Panc1 (cell line): ENCODE results near the gene CBFB.

Experiments
- CTCF ChIP-seq: fragments of 450-650 bp; IDR thresholded peaks from 2 replicates; pipeline ENCODE4 v1.5.1; 2017; ENCODE audit warnings: mild to moderate bottlenecking
- POLR2AphosphoS5 ChIP-seq: IDR thresholded peaks from 2 replicates; pipeline ENCODE4 v1.6.1; 2012; ENCODE audit warnings: mild to moderate bottlenecking, low read depth, low read length, moderate library complexity

GRCh38 chr16:67101311-67102082 lies 72.5 kb downstream of the CBFB start:
- TF ChIP-seq CTCF (peak; percentile 5; the same call in 1 of the 2 replicates), POLR2AphosphoS5 (no peak)
